ENCODE data around the gene ZNF516. TPM values are rescaled to one million over a fixed set of nuclear protein-coding genes. Genes with fewer than 3 reads are reported as not detected.

ZNF516 gene
- total RNA-seq, 1 experiment from 2014 or later, result 22.6 TPM

DNA sequence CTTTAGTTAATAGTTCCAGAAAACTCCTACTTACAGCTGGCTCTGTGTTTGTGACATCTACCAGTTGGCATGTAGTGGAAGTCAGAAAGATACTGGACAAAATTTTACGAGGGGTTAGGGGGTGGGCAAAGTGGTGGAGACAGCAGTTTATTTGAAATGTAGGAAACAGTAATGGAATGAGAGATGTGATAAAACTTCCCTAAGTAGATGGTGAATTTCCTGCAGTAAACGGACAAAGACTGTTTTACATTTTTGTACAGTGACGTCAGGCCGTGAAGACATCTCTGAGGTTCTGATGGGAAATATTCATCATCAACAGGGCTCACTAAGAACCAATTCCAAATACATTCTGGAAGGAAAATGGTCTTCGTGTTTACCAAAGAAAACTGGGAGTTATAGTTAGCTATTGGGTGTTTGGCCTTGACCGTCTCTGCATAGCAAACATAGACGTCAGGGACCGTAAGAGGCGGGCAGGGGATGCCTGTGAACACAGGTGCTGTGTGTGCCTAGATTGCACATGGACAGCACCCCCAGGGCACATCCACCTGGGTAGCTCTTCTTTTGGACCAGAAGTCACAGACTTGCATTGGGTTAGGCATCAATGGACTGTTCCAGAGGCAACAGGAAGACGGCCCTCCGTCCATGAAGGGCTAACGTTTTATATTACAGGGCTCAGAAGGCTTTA, 131.5 kb downstream of the ZNF516 start:
- no peak overlapping the region for H3K4me3 Mint-ChIP-seq
- Histone ChIP-seq H3K27ac (ENCODE audit: insufficient read length, low read depth, low read length) (no peak overlapping the region), H2BK15ac (ENCODE audit: low read depth, low read length) (no peak overlapping the region)

More for the DNA sequence above, 131.5 kb downstream of the ZNF516 start:
- H3K23me2 ChIP-seq (ENCODE audit: insufficient read length, low read depth, low read length, poor library complexity, severe bottlenecking), result no peaks in the 10 kb centered on the region
- H3K27me3 ChIP-seq (ENCODE audit: insufficient read depth, low read length), result no peaks in the 10 kb centered on the region
- Mint-ChIP-seq H3K36me3 (ENCODE audit: insufficient read depth in 1 of 3, low read depth in 3 of 3) (peaks cover 2 to 6% (median 5%) of the 10 kb centered on the region in 3 experiments; a peak in 5 of 7 replicates), H3K9me3 (no peaks in the 10 kb centered on the region), H3K27ac (0 out of 7 replicates have a peak overlapping the region, but pooled peaks of 1 of the 3 experiments have one; percentile 37), H3K4me1 (peaks cover 20 to 25% of the 10 kb centered on the region in 2 experiments), H3K27me3 (ENCODE audit: low read depth) (no peaks in the 10 kb centered on the region)
- H3K18ac ChIP-seq (ENCODE audit: insufficient read length, low read depth, low read length), result no peak overlapping the region
- no peak overlapping the region for H3K4me2 ChIP-seq (ENCODE audit: insufficient read depth, insufficient read length, low read length)
- no peaks in the 10 kb centered on the region for H3K9me3 ChIP-seq (ENCODE audit: control insufficient read depth, low read depth, low read length)
- TF ChIP-seq, protein P1, sequence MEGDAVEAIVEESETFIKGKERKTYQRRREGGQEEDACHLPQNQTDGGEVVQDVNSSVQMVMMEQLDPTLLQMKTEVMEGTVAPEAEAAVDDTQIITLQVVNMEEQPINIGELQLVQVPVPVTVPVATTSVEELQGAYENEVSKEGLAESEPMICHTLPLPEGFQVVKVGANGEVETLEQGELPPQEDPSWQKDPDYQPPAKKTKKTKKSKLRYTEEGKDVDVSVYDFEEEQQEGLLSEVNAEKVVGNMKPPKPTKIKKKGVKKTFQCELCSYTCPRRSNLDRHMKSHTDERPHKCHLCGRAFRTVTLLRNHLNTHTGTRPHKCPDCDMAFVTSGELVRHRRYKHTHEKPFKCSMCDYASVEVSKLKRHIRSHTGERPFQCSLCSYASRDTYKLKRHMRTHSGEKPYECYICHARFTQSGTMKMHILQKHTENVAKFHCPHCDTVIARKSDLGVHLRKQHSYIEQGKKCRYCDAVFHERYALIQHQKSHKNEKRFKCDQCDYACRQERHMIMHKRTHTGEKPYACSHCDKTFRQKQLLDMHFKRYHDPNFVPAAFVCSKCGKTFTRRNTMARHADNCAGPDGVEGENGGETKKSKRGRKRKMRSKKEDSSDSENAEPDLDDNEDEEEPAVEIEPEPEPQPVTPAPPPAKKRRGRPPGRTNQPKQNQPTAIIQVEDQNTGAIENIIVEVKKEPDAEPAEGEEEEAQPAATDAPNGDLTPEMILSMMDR (conservative IDR thresholded peaks at IDR 0.05), result no peak
- no peak overlapping the region for H2BK12ac ChIP-seq (ENCODE audit: insufficient read length, low read depth, low read length)
- no peak overlapping the region for H3K9ac ChIP-seq (ENCODE audit: extremely low read depth, insufficient read length, low read length)
- H3K4me1 ChIP-seq (ENCODE audit: insufficient read depth, low read length), result 0 out of 2 replicates have a peak, but pooled peaks cover 4% of the 10 kb centered on the region
- no peak overlapping the region for H4K91ac ChIP-seq (ENCODE audit: insufficient read length, low read depth, low read length)
- H2AFZ ChIP-seq (ENCODE audit: low read length), result no peak overlapping the region
- no peaks in the 10 kb centered on the region for H3K79me2 ChIP-seq (ENCODE audit: insufficient read depth, low read length)
- no peak for DNase-seq
- H3K56ac ChIP-seq (ENCODE audit: insufficient read length, low read depth, low read length), result no peak overlapping the region
- H2BK20ac ChIP-seq (ENCODE audit: low read depth, low read length, poor library complexity, severe bottlenecking), result no peak overlapping the region
- no peak overlapping the region for H2AK5ac ChIP-seq (ENCODE audit: insufficient read length, low read length)
- no peak overlapping the region for H2BK120ac ChIP-seq (ENCODE audit: low read depth, low read length, poor library complexity, severe bottlenecking)
- H4K8ac ChIP-seq (replicated peaks; ENCODE audit: insufficient read length, low read depth, low read length), result no peak overlapping the region
- no peaks in the 10 kb centered on the region for H4K20me1 ChIP-seq (ENCODE audit: control insufficient read depth, insufficient read depth, insufficient read length)
- WGBS (ENCODE audit: extremely low coverage, insufficient read length, low lambda C conversion rate), result no CpG with 5 or more reads among the region's 12 CpGs
- H3K23ac ChIP-seq (ENCODE audit: insufficient read length, low read depth, low read length), result no peak overlapping the region
- no peak overlapping the region for H3K14ac ChIP-seq (ENCODE audit: insufficient read depth, low read length)
- H2BK5ac ChIP-seq (ENCODE audit: insufficient read length, low read length), result no peak overlapping the region
- H4K5ac ChIP-seq (ENCODE audit: insufficient read length, low read depth, low read length), result no peak overlapping the region
- no peaks in the 10 kb centered on the region for H3K79me1 ChIP-seq (ENCODE audit: insufficient read depth, low read depth, low read length, poor library complexity, severe bottlenecking)
- no peak overlapping the region for H3T11ph ChIP-seq (ENCODE audit: low read length)
- no peak overlapping the region for H3K4ac ChIP-seq (ENCODE audit: low read depth, low read length)

Data from H9 (cell line).